HG03280 (cell line): ENCODE data around the gene TNNC1.

Experiments used
- ATAC-seq: cut with Tn5 transposase; IDR thresholded peaks from one replicate; pipeline ENCODE4 v1.9.1; 2021; ENCODE audit warnings: mild to moderate bottlenecking, moderate library complexity; ENCODE audit not compliant: unreplicated experiment

Gene TNNC1

GRCh38 chr3:52453496-52454249 lies at the start of gene TNNC1:
TSS of gene TNNC1 (minus strand) at chr3:52454041. CDS start at chr3:52454015, 26 bp downstream.
- no peak for ATAC-seq

DNA sequence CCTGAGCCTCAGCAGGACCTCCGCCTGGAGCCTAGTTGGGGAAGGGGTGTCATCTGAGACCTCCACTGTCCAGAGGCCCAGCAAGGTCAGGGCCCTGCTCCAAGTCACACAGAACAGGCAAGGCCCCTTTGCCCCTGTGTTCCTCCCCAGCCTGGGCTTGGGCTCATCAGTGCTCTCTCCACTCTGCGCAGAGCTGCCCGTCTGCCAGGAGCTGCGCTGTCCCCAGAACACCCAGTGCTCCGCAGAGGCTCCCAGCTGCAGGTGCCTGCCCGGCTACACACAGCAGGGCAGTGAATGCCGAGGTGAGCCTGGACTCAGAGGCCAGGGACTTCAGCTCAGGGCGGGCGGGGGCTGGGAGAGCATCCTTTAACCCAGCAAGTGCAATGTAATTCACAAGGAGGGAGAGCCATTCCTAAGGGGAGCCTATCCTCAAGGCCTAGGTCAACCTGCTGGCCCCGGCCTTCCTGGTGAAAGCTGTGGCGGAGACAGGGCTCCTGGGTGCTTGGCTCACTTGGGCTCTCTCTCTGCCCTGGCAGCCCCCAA lies 49.0 kb upstream of the TNNC1 start:
- ATAC-seq, result no peak

GRCh38 chr3:52502001-52502400 lies 48.2 kb upstream of the TNNC1 start:
- ATAC-seq, result no peak

GRCh38 chr3:52501046-52501445 lies 47.2 kb upstream of the TNNC1 start:
- ATAC-seq, result no peak

DNA sequence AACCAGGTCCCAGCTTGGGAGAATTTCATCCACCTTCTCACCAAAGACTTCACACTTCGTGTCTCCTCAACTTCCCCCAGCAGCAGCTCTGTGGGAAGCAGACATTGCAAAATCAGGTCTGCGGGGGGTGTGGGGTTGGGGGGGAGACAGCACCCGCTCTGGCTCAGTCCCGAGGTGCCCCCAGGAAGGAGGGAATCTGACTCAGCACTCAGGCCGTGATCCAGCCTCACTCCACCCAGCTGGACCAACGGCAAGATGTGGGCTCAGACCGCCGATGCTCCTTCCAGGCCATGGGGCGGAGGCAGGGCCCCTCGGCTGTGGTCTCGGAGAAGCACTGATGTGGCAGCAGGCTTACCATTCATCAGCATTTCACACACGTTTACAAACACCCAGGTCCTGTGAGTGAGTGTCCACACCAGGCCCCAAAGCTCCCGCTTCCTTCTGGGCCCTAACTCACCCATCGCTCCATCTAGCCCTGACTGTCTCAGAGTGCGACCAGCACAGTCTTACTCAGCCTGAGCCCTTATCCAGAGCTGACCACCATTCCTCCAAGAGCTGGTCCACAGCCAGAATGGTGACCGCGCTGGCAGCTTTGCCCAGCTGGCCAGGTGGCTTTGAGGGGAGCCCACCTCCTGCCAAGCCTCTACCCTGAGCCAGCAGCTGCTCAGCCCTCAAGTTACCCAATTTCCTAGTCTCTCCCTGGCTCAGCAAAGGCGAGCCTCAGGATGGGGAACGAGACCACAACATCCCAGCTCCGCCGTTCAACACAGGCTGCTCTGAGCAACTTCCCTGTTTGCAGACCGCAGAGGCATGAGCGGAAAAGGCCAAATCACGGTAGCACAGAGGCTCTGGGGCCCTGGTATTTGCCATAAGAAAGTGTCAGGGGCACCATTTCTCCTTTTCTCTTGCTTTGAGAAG lies 44.6 kb upstream of the TNNC1 start:
- ATAC-seq, result no peak

GRCh38 chr3:52495777-52496602 lies 42.1 kb upstream of the TNNC1 start:
- no peak for ATAC-seq

DNA sequence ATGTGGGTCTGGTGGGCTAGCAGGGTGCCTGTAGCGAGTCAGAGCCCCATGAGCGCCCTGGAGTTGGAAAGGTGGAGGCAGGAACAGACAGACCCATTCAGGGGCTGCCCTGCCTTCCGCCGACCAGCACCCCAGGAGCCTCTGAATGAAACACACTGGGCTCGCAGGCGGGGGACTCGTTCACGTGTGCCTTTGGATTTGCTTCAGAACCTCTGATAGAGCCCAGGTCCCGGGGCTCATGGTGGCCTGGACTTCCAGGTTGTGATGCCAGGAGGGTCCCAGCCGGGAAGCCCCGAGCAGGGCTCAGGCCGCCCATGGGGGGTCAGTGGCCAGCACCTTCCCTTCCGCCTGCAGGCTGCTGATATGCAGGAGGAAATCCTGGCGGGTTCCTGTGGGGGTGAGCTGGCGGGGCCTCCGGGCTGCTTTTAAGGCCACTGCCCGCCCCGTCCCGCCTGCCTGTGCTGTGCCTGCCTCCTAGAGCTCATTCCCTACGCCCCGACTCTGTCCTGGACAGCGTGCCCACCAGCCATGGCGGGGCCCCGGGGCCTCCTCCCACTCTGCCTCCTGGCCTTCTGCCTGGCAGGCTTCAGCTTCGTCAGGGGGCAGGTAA lies 41.1 kb upstream of the TNNC1 start, which contains the start of gene STAB1:
Gene STAB1 (plus strand): TSS at position 453 of the 610 bp plus-strand sequence. CDS start 76 bp downstream, at position 529.
- no peak for ATAC-seq

DNA sequence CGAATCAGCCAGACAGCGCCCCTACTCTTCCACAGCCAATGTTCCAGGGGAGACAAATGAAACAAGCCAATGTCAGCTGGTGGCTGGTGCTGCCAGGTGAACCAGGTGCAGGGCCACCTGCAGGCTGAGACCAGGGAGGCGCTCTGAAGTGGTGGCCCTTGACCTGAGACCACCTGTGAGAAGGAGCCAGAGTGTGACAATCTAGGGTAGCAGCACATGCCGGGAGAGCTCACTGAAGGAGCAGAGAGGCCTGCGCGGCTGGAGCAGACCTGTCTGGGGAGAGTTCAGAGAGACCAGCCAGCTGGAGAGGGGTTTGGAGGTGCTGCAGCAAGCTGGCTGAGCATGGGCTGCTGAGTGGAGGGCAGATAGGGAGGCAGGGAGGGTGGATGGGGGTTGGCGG lies 40.6 kb upstream of the TNNC1 start:
- no peak for ATAC-seq

- no peak for ATAC-seq
Observed at GRCh38 chr3:52493232-52494017, 39.6 kb upstream of the TNNC1 start.

DNA sequence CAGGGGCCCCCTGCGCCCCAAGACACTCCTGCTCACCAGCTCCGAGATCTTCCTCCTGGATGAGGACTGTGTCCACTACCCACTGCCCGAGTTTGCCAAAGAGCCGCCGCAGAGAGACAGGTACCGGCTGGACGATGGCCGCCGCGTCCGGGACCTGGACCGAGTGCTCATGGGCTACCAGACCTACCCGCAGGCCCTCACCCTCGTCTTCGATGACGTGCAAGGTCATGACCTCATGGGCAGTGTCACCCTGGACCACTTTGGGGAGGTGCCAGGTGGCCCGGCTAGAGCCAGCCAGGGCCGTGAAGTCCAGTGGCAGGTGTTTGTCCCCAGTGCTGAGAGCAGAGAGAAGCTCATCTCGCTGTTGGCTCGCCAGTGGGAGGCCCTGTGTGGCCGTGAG lies 38.2 kb upstream of the TNNC1 start:
- ATAC-seq, result no peak

DNA sequence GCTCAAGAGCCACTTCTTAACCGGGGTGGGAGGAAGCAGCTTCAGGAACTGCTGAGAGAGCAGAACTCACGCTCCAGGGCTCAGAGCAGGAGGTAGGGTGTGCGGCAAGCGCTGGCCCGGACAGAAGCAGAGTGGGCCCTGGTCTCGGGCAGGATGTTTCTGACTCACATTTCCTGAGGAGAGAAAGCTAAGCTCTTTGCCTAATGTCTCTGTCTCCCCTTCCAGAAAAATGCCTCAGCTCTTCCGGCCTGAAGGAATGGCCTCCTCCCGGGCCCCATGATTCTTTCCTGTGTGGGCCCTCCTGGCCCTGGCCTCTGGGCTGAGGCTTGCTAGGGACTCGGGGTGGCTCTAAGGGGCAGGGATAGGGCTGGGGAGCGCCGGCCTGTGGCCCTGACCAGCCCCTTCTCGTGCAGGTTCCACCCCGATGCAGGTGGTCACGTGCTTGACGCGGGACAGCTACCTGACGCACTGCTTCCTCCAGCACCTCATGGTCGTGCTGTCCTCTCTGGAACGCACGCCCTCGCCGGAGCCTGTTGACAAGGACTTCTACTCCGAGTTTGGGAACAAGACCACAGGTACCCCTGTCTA lies 37.2 kb upstream of the TNNC1 start:
- no peak for ATAC-seq

GRCh38 chr3:52490035-52490938 lies 36.4 kb upstream of the TNNC1 start:
- no peak for ATAC-seq

DNA sequence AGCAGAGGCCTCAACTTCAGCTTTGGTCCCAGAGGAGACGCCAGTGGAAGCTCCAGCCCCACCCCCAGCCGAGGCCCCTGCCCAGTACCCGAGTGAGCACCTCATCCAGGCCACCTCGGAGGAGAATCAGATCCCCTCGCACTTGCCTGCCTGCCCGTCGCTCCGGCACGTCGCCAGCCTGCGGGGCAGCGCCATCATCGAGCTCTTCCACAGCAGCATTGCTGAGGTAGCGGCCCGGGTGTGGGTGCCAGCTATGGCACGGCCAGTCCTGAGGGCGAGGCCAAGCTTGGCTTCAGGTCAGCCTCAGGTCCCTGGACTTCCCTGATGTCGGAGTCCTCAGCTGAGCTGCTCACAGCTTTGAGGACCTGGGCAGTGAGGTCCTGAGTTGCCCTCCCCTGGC lies 35.6 kb upstream of the TNNC1 start:
- ATAC-seq, result no peak

DNA sequence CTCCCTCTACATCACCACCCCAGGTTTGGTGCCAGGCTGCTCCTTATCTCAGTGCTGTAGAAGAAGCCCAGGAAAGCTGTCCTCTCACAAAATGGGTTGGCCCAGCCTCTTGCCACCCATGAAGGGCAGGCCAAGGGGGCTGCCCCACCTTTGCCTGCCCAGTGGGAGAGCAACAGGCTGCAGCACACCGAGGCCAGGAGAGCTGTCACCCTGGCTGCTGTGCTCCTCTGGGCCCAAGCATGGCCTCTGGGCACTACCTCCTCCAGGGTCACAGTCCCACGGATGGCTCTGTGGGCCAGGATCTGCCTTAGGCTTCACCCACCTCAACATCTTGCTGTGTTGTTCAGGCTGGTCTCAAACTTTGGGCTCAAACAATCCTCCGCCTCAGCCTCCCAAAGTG lies 34.9 kb upstream of the TNNC1 start:
- ATAC-seq, result no peak

GRCh38 chr3:52487788-52488691 lies 34.2 kb upstream of the TNNC1 start:
- ATAC-seq, result no peak

- no peak for ATAC-seq
Observed at GRCh38 chr3:52487050-52487787, 33.4 kb upstream of the TNNC1 start.
